H1 (cell line): ENCODE measurements around the gene MZF1. TPM values are rescaled to one million over a fixed set of nuclear protein-coding genes. Genes with fewer than 3 reads are reported as not detected.

Experiments used
- CTCF ChIA-PET: fragments of 300-600 bp; sonication (Branson Sonifier 250); formaldehyde crosslinking; loops from one replicate; lab custom pipeline; 2021; ENCODE audit not compliant: partially characterized antibody; lab: Charles Lee
- POLR2A ChIA-PET: fragments of 300-600 bp; sonication (Branson Sonifier 250); formaldehyde crosslinking; loops from one replicate; lab custom pipeline; 2021; ENCODE audit warnings: inconsistent platforms; ENCODE audit not compliant: partially characterized antibody; lab: Charles Lee
- DNase-seq, 2 experiments: peaks; one replicate each; pipeline versions ENCODE4 v3.0.0 to v3.0.0-alpha.2; 2010 to 2022; ENCODE audit warnings: low spot score in 2 of 2, low read depth in 1 of 2, mixed read lengths in 1 of 2
- FAIRE-seq: peaks from 2 replicates; lab custom pipeline; 2011; peaks lifted over from hg19 to GRCh38; lab: Jason Lieb, UNC
- H2AFZ ChIP-seq: 2 replicates; pipeline ENCODE4 v1.8.1; 2012; ENCODE audit warnings: low read length, inconsistent platforms
- H2AK5ac ChIP-seq: 2 replicates; pipeline ENCODE4 v1.6.1; 2013; ENCODE audit warnings: low read depth, low read length
- H2BK120ac ChIP-seq: replicated peaks from 2 replicates; pipeline ENCODE3; 2013; ENCODE audit warnings: low read depth, low read length, inconsistent platforms
- H2BK12ac ChIP-seq: 2 replicates; pipeline ENCODE4 v1.6.1; 2013; ENCODE audit warnings: low read depth, low read length
- H2BK15ac ChIP-seq: 2 replicates; pipeline ENCODE4 v1.6.1; 2013; ENCODE audit warnings: low read length
- H2BK20ac ChIP-seq: 2 replicates; pipeline ENCODE4 v1.6.1; 2013; ENCODE audit warnings: low read length
- H2BK5ac ChIP-seq: 2 replicates; pipeline ENCODE4 v1.6.1; 2013; ENCODE audit warnings: low read depth, low read length
- H3K14ac ChIP-seq: 2 replicates; pipeline ENCODE4 v1.6.1; 2013; ENCODE audit warnings: inconsistent platforms; ENCODE audit not compliant: insufficient read length
- H3K18ac ChIP-seq: 2 replicates; pipeline ENCODE4 v1.6.1; 2013; ENCODE audit warnings: low read length; ENCODE audit errors: extremely low read depth
- H3K23ac ChIP-seq: 2 replicates; pipeline ENCODE4 v1.6.1; 2013; ENCODE audit warnings: inconsistent platforms; ENCODE audit not compliant: insufficient read length
- H3K23me2 ChIP-seq: 2 replicates; pipeline ENCODE4 v1.6.1; 2013; ENCODE audit warnings: low read depth, low read length
- H3K27ac ChIP-seq: 2 replicates; pipeline ENCODE4 v1.6.1; 2011; ENCODE audit warnings: low read depth, low read length, inconsistent platforms
- H3K27me3 ChIP-seq, 4 experiments: replicated peaks in 1 of 4; 1 replicate in 1 of 4; 2 replicates in 3 of 4; pipeline versions ENCODE4 v1.6.1 to v1.8.1; 2011 to 2013; ENCODE audit warnings: low read length in 3 of 4, mild to moderate bottlenecking in 3 of 4, inconsistent platforms in 2 of 4, mixed read lengths in 2 of 4, moderate library complexity in 1 of 4; ENCODE audit not compliant: control insufficient read depth in 3 of 4, insufficient read depth in 3 of 4; ENCODE audit errors: extremely low read depth in 1 of 4
- H3K36me3 ChIP-seq, 4 experiments: 2 replicates each; pipeline versions ENCODE4 v1.6.1 to v1.8.1; 2011 to 2013; ENCODE audit warnings: mild to moderate bottlenecking in 4 of 4, low read length in 3 of 4, moderate library complexity in 2 of 4, control low read depth in 1 of 4, inconsistent platforms in 1 of 4; ENCODE audit not compliant: insufficient read depth in 4 of 4, control insufficient read depth in 2 of 4
- H3K4ac ChIP-seq: replicated peaks from 2 replicates; pipeline ENCODE3; 2013; ENCODE audit warnings: low read length, low read depth, mixed read lengths, inconsistent platforms; ENCODE audit not compliant: insufficient read length
- H3K4me1 ChIP-seq, 4 experiments: replicated peaks in 1 of 4; 1 replicate in 1 of 4; 2 replicates in 3 of 4; pipeline versions ENCODE4 v1.6.1 to v1.8.1; 2011 to 2013; ENCODE audit warnings: low read length in 3 of 4, inconsistent platforms in 2 of 4, mixed read lengths in 1 of 4; ENCODE audit not compliant: insufficient read depth in 4 of 4, control insufficient read depth in 3 of 4
- H3K4me2 ChIP-seq, 2 experiments: 2 replicates each; pipeline versions ENCODE4 v1.6.1 to v1.8.1; 2011 to 2013; ENCODE audit warnings: low read depth in 2 of 2, low read length in 2 of 2, control low read depth in 1 of 2, inconsistent platforms in 1 of 2, mild to moderate bottlenecking in 1 of 2; ENCODE audit not compliant: insufficient read depth in 1 of 2
- H3K4me3 ChIP-seq, 4 experiments: fragments of 200-600, 300-600 bp in 1 of 4; sonication (generic), shearing (Covaris generic), sonication (Bioruptor Twin) in 1 of 4; 2 replicates each; pipeline versions ENCODE4 v1.5.1 to v1.8.1; 2011 to 2016; ENCODE audit warnings: low read length in 4 of 4, low read depth in 3 of 4, control low read depth in 2 of 4, inconsistent platforms in 2 of 4, mild to moderate bottlenecking in 2 of 4, mixed read lengths in 1 of 4, moderate library complexity in 1 of 4; ENCODE audit not compliant: insufficient read depth in 2 of 4; ENCODE audit errors: extremely low read depth in 1 of 4
- H3K56ac ChIP-seq: replicated peaks from 2 replicates; pipeline ENCODE3; 2013; ENCODE audit warnings: low read depth, mild to moderate bottlenecking, mixed read lengths, low read length, inconsistent platforms; ENCODE audit not compliant: insufficient read length
- H3K79me1 ChIP-seq: 2 replicates; pipeline ENCODE4 v1.6.1; 2013; ENCODE audit warnings: low read depth, low read length, control low read depth
- H3K79me2 ChIP-seq, 2 experiments: 2 replicates each; pipeline versions ENCODE4 v1.6.1 to v1.8.1; 2012 to 2013; ENCODE audit warnings: low read length in 2 of 2, mild to moderate bottlenecking in 2 of 2, inconsistent platforms in 1 of 2; ENCODE audit not compliant: insufficient read depth in 2 of 2, control insufficient read depth in 1 of 2
- H3K9ac ChIP-seq, 4 experiments: replicated peaks in 1 of 4; 1 replicate in 1 of 4; 2 replicates in 3 of 4; pipeline versions ENCODE4 v1.6.1 to v1.8.1; 2011 to 2013; ENCODE audit warnings: low read depth in 3 of 4, low read length in 3 of 4, control low read depth in 2 of 4, mild to moderate bottlenecking in 2 of 4, moderate library complexity in 2 of 4, inconsistent platforms in 1 of 4; ENCODE audit errors: extremely low read depth in 1 of 4
- H3K9me3 ChIP-seq, 2 experiments: 2 replicates each; pipeline versions ENCODE4 v1.6.1 to v1.8.1; 2012 to 2013; ENCODE audit warnings: mild to moderate bottlenecking in 2 of 2, moderate library complexity in 2 of 2, control low read depth in 1 of 2, inconsistent platforms in 1 of 2, low read depth in 1 of 2, low read length in 1 of 2, mixed read lengths in 1 of 2; ENCODE audit not compliant: insufficient read depth in 2 of 2
- H4K20me1 ChIP-seq, 2 experiments: replicated peaks in 1 of 2; 2 replicates each; pipeline versions ENCODE3 to v1.8.1; 2011 to 2013; ENCODE audit warnings: inconsistent platforms in 2 of 2, low read length in 2 of 2, mild to moderate bottlenecking in 1 of 2; ENCODE audit not compliant: insufficient read depth in 2 of 2, control insufficient read depth in 1 of 2
- H4K5ac ChIP-seq: 2 replicates; pipeline ENCODE4 v1.6.1; 2013; ENCODE audit warnings: low read length, low read depth, mixed read lengths, inconsistent platforms; ENCODE audit not compliant: insufficient read length
- H4K8ac ChIP-seq: 2 replicates; pipeline ENCODE4 v1.8.0; 2013; ENCODE audit warnings: mild to moderate bottlenecking, moderate library complexity, low read length, inconsistent platforms; ENCODE audit not compliant: insufficient read depth; ENCODE audit errors: extremely low read depth
- H4K91ac ChIP-seq: replicated peaks from 2 replicates; pipeline ENCODE3; 2013; ENCODE audit warnings: low read length, mixed read lengths, inconsistent platforms; ENCODE audit not compliant: insufficient read length
- BRCA1 ChIP-seq: IDR thresholded peaks from 2 replicates; pipeline ENCODE4 v1.6.1; 2012; ENCODE audit warnings: low read depth, low read length, improper control_type of control experiment
- WGBS, 2 experiments: shearing (Covaris generic) in 1 of 2; methylation state at CpG; one replicate each; pipeline versions ENCODE4 v1.1.6 to v1.1.7; 2013 to 2015; ENCODE audit warnings: low lambda C conversion rate in 2 of 2, mixed read lengths in 2 of 2, inconsistent platforms in 1 of 2, low coverage in 1 of 2, missing lambda C conversion rate in 1 of 2; ENCODE audit not compliant: insufficient replicate concordance in 2 of 2, insufficient coverage in 1 of 2, insufficient read length in 1 of 2; ENCODE audit errors: extremely low coverage in 1 of 2, missing lambda C conversion rate in 1 of 2; 5-methylcytosine and 5-hydroxymethylcytosine counted together
- microRNA-seq, 2 experiments: library from miRNA; unstranded; fragments of <30 nt; microRNA quantifications; one replicate each; pipeline versions ENCODE4 to v1.2.0, GENCODE V29; 2016 to 2020; ENCODE audit warnings: borderline microRNAs expressed in 2 of 2, borderline number of aligned reads in 2 of 2, borderline replicate concordance in 1 of 2
- polyA plus RNA-seq, 7 experiments: library from polyadenylated mRNA; depleted of rRNA in 3 of 7; stranded (reverse) in 5 of 7; unstranded in 2 of 7; fragments of >200 nt in 5 of 7; fragments of 200-250 nt in 2 of 7; gene quantifications; 1 replicate in 5 of 7; 2 replicates in 1 of 7; 4 replicates in 1 of 7; pipeline versions ENCODE4 v1.2.1 to v1.2.3, GENCODE V29; 2011 to 2013; ENCODE audit warnings: missing spikeins in 2 of 7, mixed read lengths in 2 of 7
- small RNA-seq: library from polyadenylated mRNA; stranded (forward); fragments of <200 nt; extraction: miRNeasy Mini kit (QIAGEN cat#:217004); gene quantifications from one replicate; pipeline ENCODE3, GENCODE V24; 2013; ENCODE audit not compliant: insufficient read depth
- total RNA-seq: library from RNA; stranded (reverse); fragmentation: NEBNext Ultra II Directional; extraction: Animal tissue kit (Norgen Biotek cat#: 25700); gene quantifications from 2 replicates; pipeline ENCODE4 v1.2.1, GENCODE V29; 2021

MZF1 gene
- total and polyA plus RNA-seq, 2 of the 8 experiments (the other 6 are each of a cell fraction or from before 2014, with no cell fraction given) = 15.2 to 25.0 TPM

DNA sequence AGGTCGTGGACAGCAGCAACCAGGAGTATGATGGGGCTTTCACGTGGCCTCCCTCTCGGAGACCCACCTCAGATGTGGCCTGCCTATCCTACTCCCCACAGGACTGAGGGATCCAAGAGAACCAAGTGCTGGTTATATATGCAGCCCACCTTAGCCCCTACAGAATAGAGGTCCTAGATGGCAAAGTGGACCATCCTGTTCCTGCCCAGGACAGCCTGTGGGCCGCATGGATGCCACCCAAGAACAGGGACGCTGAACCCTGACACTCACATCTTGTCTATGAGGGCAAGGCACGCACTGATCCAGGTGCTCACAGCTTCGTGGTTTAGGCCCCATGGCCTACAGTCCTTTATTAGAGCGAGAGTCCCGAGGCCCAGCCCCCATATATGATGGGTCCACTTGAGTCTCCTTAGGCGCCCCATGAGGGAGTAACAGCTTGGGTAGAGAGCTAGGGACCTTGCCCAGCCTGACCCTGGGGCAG, 59.9 kb downstream of the MZF1 start:
- POLR2A ChIA-PET = interaction anchor here (0.5 to 21.3 kb wide), 9 partner anchors 9 to 202 kb away, joined by 3 to 650 read pairs (median 3); partner anchors contain the start of genes CHMP2A, TRIM28, UBE2M and ZNF837
- no peak for FAIRE-seq
- no peak overlapping the region for H3K9ac ChIP-seq

More for the DNA sequence above, 59.9 kb downstream of the MZF1 start:
- Histone ChIP-seq H3K9me3 (no peaks in the 10 kb centered on the region), H3K79me2 (peaks cover 0 to 12% of the 10 kb centered on the region in 2 experiments; a peak in 1 of 4 replicates), H2AFZ (no peak overlapping the region), H4K20me1 (peaks cover 2 to 8% of the 10 kb centered on the region in 2 experiments), H4K8ac (peak overlapping the region; percentile 96; the same call in 1 of the 2 replicates), H3K14ac (no peak overlapping the region), H3K4me1 (peaks cover 0 to 24% (median 13%) of the 10 kb centered on the region in 4 experiments; a peak in 6 of 7 replicates), H3K23me2 (peaks cover 5% of the 10 kb centered on the region; the same call in 1 of the 2 replicates), H3K27me3 (no peaks in the 10 kb centered on the region), H2BK5ac (no peak overlapping the region), H2AK5ac (no peak overlapping the region), H3K18ac (no peak overlapping the region), H3K4me3 (peak overlapping the region in 1 of 4 experiments; percentile 70; a peak in 2 of 8 replicates), H3K23ac (no peak overlapping the region), H3K4ac (no peak overlapping the region), H2BK15ac (no peak overlapping the region), H2BK20ac (no peak overlapping the region), H3K36me3 (peaks cover 0 to 9% (median 2%) of the 10 kb centered on the region in 4 experiments; a peak in 2 of 8 replicates), H2BK120ac (no peak overlapping the region), H3K4me2 (peak overlapping the region; percentile 58 to 64; a peak in 2 of 4 replicates), H3K27ac (no peak overlapping the region), H2BK12ac (peak overlapping the region; percentile 30; the same call in 1 of the 2 replicates), H3K56ac (no peak overlapping the region), H4K5ac (no peak overlapping the region), H3K79me1 (peaks cover 5% of the 10 kb centered on the region), H4K91ac (no peak overlapping the region)
- no peak for TF ChIP-seq BRCA1
- no peak for DNase-seq
- CTCF ChIA-PET = interaction anchor here (0.9 to 1.6 kb wide), 5 partner anchors 12 to 67 kb away, joined by 3 to 10 read pairs (median 4); partner anchors contain the start of gene ZNF446
- WGBS, 2 experiments = 94% methylated on average over 10 of the region's 10 CpGs; no CpG with 5 or more reads in 1 of the 2 experiments

Small RNA genes lying within 50 kb of the gene (microRNA-seq; reads per million reads assigned to microRNA genes)
- 0.41 to 1.4 reads per million in 2 experiments for gene MIR6807

Small RNA genes lying within 50 kb of the gene (small RNA-seq; reads per million reads assigned to genes)
- gene MIR6807 (3.6 reads per million, percentile 47 among the genes with 10 or more reads in this experiment), gene RN7SL525P (not detected)

Other genes with a start within 250 kb of the MZF1 start
- 3.1 and 3.2 TPM in 2 replicates for gene ZSCAN22, start 246.3 kb downstream of the MZF1 start, total RNA-seq
- gene ZSCAN22, start 246.3 kb downstream of the MZF1 start, polyA plus RNA-seq (2011; rRNA removed) = 2.6 and 3.3 TPM in 2 replicates
- 19.9 and 20.8 TPM in 2 replicates for gene A1BG, start 219.8 kb downstream of the MZF1 start, total RNA-seq
- 69.6 and 108 TPM in 2 replicates for gene A1BG, start 219.8 kb downstream of the MZF1 start, polyA plus RNA-seq (2011; rRNA removed)
- 0.93 and 1.0 TPM in 2 replicates for gene ZNF497, start 210.6 kb downstream of the MZF1 start, total RNA-seq
- gene ZNF497, start 210.6 kb downstream of the MZF1 start, polyA plus RNA-seq (2011; rRNA removed) = 1.4 and 2.0 TPM in 2 replicates
- 1.9 and 2.7 TPM in 2 replicates for gene ZNF837, start 192.3 kb downstream of the MZF1 start, total RNA-seq
- gene ZNF837, start 192.3 kb downstream of the MZF1 start, polyA plus RNA-seq (2011; rRNA removed) = 3.3 and 6.6 TPM in 2 replicates
- gene RPS5, start 186.1 kb downstream of the MZF1 start, total RNA-seq = 1,554 and 1,557 TPM in 2 replicates
- gene RPS5, start 186.1 kb downstream of the MZF1 start, polyA plus RNA-seq (2011; rRNA removed) = 5,731 and 5,910 TPM in 2 replicates
- 1.0 and 1.2 TPM in 2 replicates for gene RNF225, start 177.7 kb downstream of the MZF1 start, total RNA-seq
- gene RNF225, start 177.7 kb downstream of the MZF1 start, polyA plus RNA-seq (2011; rRNA removed) = 0.17 TPM in 2 replicates
- gene ZNF584, start 164.7 kb downstream of the MZF1 start, total RNA-seq = 4.5 and 5.2 TPM in 2 replicates
- gene ZNF584, start 164.7 kb downstream of the MZF1 start, polyA plus RNA-seq (2011; rRNA removed) = 2.5 and 2.7 TPM in 2 replicates
- 1.5 and 1.9 TPM in 2 replicates for gene ZNF132, start 133.2 kb downstream of the MZF1 start, total RNA-seq
- 0.86 and 0.89 TPM in 2 replicates for gene ZNF132, start 133.2 kb downstream of the MZF1 start, polyA plus RNA-seq (2011; rRNA removed)
- gene ZNF324B, start 121.7 kb downstream of the MZF1 start, total RNA-seq = 5.3 and 6.0 TPM in 2 replicates
- 2.9 and 3.5 TPM in 2 replicates for gene ZNF324B, start 121.7 kb downstream of the MZF1 start, polyA plus RNA-seq (2011; rRNA removed)
- gene ZNF324, start 106.3 kb downstream of the MZF1 start, total RNA-seq = 5.8 and 6.4 TPM in 2 replicates
- gene ZNF324, start 106.3 kb downstream of the MZF1 start, polyA plus RNA-seq (2011; rRNA removed) = 5.1 and 6.7 TPM in 2 replicates
- gene ZNF446, start 97.0 kb downstream of the MZF1 start, total RNA-seq = 4.1 and 4.3 TPM in 2 replicates
- gene ZNF446, start 97.0 kb downstream of the MZF1 start, polyA plus RNA-seq (2011; rRNA removed) = 5.5 and 8.2 TPM in 2 replicates
- 20.7 and 25.1 TPM in 2 replicates for gene SLC27A5, start 61.3 kb downstream of the MZF1 start, total RNA-seq
- 80.5 and 95.9 TPM in 2 replicates for gene SLC27A5, start 61.3 kb downstream of the MZF1 start, polyA plus RNA-seq (2011; rRNA removed)
- 16.9 and 17.3 TPM in 2 replicates for gene ZBTB45, start 53.5 kb downstream of the MZF1 start, total RNA-seq
- gene ZBTB45, start 53.5 kb downstream of the MZF1 start, polyA plus RNA-seq (2011; rRNA removed) = 17.2 and 31.4 TPM in 2 replicates
- gene TRIM28, start 29.3 kb downstream of the MZF1 start, total RNA-seq = 1,398 and 1,433 TPM in 2 replicates
- 1,442 and 2,243 TPM in 2 replicates for gene TRIM28, start 29.3 kb downstream of the MZF1 start, polyA plus RNA-seq (2011; rRNA removed)
- 70.0 and 75.8 TPM in 2 replicates for gene CHMP2A, start 18.2 kb downstream of the MZF1 start, total RNA-seq
- 115 and 132 TPM in 2 replicates for gene CHMP2A, start 18.2 kb downstream of the MZF1 start, polyA plus RNA-seq (2011; rRNA removed)
- 114 and 119 TPM in 2 replicates for gene UBE2M, start 14.7 kb downstream of the MZF1 start, total RNA-seq
- gene UBE2M, start 14.7 kb downstream of the MZF1 start, polyA plus RNA-seq (2011; rRNA removed) = 91.8 and 93.8 TPM in 2 replicates